IPS DF 4.7 (cell line): ENCODE data around the gene RFXANK.
"Not testable (repeated sequence)": the region's sequence is repeated elsewhere in the genome, so short reads cannot be mapped to it uniquely, and the experiment has no call there.

Source experiments
- DNase-seq: peaks from one replicate; pipeline ENCODE4 v3.0.0-alpha.2; 2013; ENCODE audit warnings: low spot score; ENCODE audit errors: extremely low read depth

The RFXANK gene

GRCh38 chr19:19205416-19206410 lies 13.7 kb downstream of the RFXANK start:
- no peak for DNase-seq

- no peak for DNase-seq
Observed at GRCh38 chr19:19206938-19207337, 14.9 kb downstream of the RFXANK start.

GRCh38 chr19:19207637-19208572 lies 15.8 kb downstream of the RFXANK start:
- no peak for DNase-seq

GRCh38 chr19:19209372-19209771 lies 17.3 kb downstream of the RFXANK start:
- no peak for DNase-seq

- DNase-seq = no peak
Observed at GRCh38 chr19:19211499-19212420, 19.7 kb downstream of the RFXANK start, which contains the start of gene NCAN. Gene NCAN, plus strand, starts transcription at chr19:19211958. Its CDS starts 4,996 bp downstream, at chr19:19216954.

- DNase-seq = no peak
Observed at GRCh38 chr19:19212916-19213315, 20.9 kb downstream of the RFXANK start.

- no peak for DNase-seq
Observed at GRCh38 chr19:19213426-19214158, 21.5 kb downstream of the RFXANK start.

- DNase-seq = no peak
Observed at GRCh38 chr19:19214159-19214490, 22.1 kb downstream of the RFXANK start.

GRCh38 chr19:19214892-19215291 lies 22.8 kb downstream of the RFXANK start:
- DNase-seq = no peak

- no peak for DNase-seq
Observed at GRCh38 chr19:19215792-19216191, 23.7 kb downstream of the RFXANK start.

GRCh38 chr19:19217099-19217498 lies 25.0 kb downstream of the RFXANK start:
- DNase-seq = no peak

GRCh38 chr19:19218911-19219310 lies 26.9 kb downstream of the RFXANK start:
- DNase-seq = no peak

- DNase-seq = not testable (repeated sequence)
Observed at GRCh38 chr19:19221000-19221399, 28.9 kb downstream of the RFXANK start.

GRCh38 chr19:19223060-19223459 lies 31.0 kb downstream of the RFXANK start:
- no peak for DNase-seq

- no peak for DNase-seq
Observed at GRCh38 chr19:19223636-19224035, 31.6 kb downstream of the RFXANK start.

GRCh38 chr19:19224150-19224851 lies 32.2 kb downstream of the RFXANK start:
- no peak for DNase-seq

- no peak for DNase-seq
Observed at GRCh38 chr19:19224852-19225494, 32.9 kb downstream of the RFXANK start.

- no peak for DNase-seq
Observed at GRCh38 chr19:19226204-19226603, 34.1 kb downstream of the RFXANK start.

GRCh38 chr19:19226663-19227062 lies 34.6 kb downstream of the RFXANK start:
- no peak for DNase-seq
